ENCODE results near the gene CHST8. TPM values are rescaled to one million over a fixed set of nuclear protein-coding genes. Genes with fewer than 3 reads are reported as not detected.

Gene CHST8
- polyA plus RNA-seq, 4 donors, result 0.14 to 0.39 (median 0.27) TPM

DNA sequence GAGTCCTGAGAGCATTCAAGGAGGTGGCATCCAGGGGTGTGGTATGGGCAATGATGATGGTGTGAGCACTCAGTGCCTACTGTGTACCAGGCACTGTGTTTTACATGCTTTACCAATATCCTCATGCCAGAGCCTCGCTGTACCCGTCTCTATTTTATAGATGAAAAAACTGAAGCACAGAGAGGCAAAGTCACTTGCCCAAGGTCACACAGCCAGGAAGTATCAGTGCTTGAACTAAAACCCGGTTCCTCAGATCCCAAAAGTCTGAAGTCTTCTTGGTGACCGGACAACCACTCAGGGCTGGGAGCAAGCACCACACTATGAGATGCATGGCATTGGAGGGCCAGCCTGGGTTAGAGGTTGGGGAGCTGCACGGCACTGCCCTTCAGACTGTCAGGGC lies 84.1 kb downstream of the CHST8 start:
- no peak for DNase-seq (ENCODE audit: low read depth in 4 of 4, low spot score in 2 of 4)

DNA sequence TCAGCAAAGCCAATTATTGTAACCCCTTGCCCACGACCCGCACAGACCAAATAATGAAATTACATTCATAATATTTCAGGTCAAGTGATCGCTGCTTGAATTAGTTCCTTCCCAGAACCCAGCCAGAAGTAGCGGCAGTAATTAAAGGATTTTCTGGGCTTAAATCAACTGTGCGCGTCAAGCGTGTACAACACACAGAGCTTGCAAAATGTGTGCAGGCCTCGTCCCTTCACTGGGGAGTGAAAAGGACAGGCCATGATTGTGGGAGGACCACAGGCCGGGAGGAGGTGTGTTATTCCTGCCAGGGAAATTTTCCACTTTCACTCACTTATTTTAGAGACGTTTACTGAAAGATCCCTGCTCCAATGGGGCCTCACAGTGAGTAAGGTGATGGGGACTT lies 84.9 kb downstream of the CHST8 start:
- DNase-seq (ENCODE audit: low read depth in 4 of 4, low spot score in 2 of 4), result no peak

DNA sequence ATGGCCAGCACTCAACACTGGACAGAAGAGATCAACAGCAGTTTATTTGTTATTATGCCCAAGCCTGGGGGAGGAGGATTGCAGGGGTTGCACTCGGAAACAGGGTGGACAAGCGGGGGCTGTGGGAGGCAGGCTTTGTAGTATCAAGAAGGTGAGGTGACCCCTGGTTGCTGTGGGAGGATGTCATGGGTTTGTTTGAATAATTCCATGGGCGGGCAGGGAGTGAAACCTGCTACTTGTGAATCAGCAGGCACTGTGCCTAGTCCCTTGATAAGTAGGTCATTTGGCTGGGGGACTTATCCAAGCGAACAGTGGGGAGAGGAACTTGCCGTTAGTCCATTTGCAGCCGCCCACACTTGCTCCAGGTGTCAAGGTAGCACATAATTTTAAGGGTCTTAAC lies 90.5 kb downstream of the CHST8 start:
- DNase-seq (ENCODE audit: low read depth in 4 of 4, low spot score in 2 of 4), result no peak

DNA sequence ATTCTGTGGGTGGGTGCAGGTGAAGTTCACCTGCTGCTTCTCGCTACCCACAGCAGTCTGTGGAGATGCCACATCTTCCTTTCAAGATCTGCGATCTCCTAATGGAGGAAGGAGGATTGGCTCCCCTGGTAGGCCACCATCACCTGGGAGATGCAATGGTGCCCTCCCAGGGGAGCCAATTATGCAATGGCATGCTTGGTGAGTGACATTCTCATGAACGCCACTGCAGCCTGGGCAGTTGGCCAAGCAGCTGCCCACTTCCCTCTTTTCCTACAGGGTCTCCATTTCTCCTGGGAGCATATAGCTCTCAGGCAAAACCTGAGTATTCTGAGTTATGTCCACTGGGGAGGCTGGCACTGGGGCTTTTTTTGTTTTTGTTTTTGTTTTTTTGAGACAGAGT lies 91.4 kb downstream of the CHST8 start:
- DNase-seq (ENCODE audit: low read depth in 4 of 4, low spot score in 2 of 4), result no peak

DNA sequence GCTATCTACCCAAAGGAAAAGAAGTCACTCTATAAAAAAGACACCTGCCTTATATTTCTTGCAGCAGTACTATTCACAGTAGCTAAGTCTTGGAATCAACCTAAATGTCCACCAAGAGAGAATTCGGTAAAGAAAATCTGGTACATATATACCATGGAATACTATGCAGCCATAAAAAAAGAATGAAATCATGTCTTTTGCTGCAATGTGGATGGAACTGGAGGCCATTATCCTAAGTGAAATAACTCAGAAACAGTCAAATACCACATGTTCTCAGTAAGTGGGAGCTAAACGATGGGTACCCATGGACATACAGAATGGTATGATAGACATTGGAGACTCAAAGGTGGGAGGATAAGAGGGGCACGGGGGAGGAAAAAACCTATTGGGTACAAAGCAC lies 92.4 kb downstream of the CHST8 start:
- no peak for DNase-seq (ENCODE audit: low read depth in 4 of 4, low spot score in 2 of 4)

DNA sequence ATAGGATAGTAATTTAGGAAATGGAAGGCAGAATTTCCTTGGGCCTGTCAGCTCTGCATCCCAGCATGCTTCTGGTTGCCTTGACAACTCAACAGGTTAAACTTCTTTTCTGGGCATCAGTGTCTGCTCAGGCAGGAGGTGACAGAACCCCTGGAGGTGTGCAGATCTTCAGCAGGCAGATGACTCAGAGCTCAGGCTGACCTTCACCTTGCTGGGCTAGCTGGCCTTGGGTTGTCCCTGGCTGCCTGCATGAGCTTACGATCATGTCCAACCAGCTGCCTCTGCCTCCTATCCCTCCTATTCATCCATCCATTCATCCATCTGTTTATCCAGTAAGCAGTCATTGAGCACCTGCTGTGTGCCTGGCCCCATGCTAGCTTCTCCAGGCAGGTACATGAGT lies 93.7 kb downstream of the CHST8 start:
- DNase-seq (ENCODE audit: low read depth in 4 of 4, low spot score in 2 of 4), result no peak

DNA sequence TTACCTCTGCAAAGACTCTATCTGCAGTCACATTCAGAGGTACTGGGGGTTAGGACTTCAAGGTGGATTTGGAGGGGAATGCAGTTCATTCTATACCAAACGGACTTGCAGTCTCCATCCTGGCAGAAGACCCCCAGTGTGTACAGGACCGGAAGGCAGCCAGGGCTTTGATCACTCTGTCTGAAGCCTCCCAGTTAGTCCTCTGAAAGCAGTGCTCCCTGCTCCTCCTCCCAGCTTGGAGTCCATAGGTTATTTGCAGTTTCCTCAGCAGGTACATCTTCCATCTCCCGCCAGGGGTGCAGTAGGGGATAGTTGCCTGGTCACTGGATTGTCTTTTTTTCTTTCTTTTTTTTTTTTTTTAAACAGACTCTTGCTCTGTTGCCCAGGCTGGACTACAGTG lies 96.1 kb downstream of the CHST8 start:
- no peak for DNase-seq (ENCODE audit: low read depth in 4 of 4, low spot score in 2 of 4)

DNA sequence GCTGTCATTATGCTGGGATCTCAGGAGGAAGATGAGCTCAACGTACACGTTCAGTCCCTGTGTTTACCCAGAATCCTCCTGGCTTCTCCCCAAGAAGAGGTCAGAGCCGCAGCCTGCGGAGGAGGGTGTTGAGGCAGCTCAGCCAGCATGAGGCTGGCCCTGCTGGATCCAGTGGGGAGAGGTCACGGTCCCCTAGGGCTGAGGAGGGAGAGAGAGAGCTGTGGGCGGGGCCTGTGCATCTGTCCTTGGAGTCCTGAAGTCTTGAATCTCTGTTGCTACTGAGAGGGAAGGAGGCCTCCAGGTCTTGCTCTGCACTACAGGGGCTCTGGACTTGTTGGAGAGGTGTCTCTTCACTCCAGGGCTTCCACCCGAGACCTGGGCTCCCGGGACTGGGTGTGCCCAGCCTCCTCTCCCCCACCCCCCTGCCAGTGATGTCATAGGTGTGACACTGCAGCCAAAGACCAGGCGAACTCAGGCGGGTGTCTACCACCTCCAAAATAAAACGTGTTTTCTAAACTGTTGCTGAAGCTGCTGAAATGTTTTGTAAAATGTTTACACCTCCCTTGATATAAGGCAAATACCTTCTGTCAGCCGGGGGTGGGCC lies 97.0 kb downstream of the CHST8 start:
- DNase-seq (ENCODE audit: low read depth in 4 of 4, low spot score in 2 of 4), result no peak

DNA sequence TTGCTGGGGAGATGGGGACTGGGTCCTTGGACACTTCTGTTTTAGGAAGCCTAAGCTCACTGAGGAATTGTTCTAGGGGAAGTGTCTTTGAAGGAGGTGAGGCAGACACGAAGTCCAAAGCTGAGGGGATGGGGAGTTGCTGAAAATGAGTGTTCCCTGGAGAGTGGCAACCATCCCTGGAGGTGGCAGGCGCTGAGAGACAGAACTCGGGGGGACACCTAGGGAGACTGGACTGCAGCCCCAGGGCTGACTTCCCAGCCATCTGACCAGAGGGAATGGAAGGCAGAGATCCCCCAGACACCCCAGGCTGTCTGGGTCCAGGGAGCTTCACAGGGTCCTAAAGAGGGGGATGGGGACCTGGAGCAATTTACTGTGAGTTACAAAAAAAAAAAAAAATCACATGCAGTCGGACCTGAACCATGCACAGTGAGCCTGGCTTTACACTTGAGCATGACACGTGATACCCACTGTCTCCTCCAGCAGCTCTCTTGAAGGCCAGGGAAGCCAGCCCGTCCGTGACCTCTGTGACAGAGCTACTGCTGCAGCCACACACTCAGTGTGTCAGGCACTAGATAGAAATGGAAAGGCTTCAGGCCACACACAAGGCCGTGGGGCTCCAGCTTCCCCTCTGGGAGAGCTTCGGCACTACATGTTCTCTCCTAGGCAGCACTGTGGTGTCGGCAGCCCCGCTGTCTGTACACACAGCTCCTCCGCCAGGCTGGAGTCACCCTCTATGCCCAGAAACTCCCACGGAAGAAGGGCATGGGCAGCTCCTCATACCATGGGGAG lies 97.8 kb downstream of the CHST8 start:
- DNase-seq (ENCODE audit: low read depth in 4 of 4, low spot score in 2 of 4), result peak in 1 of 4 donors; percentile 5

DNA sequence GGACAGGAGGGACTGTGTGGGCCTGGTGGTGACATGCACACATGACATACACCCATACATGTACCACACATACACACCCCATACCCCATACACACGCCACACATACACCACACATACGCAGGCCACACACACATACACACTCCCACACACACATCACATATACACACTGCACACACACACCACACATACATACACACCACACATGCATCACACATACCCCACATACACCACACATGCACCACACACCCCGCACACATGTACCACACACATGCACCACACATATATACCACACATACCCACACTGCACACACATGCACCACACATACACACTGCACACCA lies 98.4 kb downstream of the CHST8 start:
- DNase-seq (ENCODE audit: low read depth in 4 of 4, low spot score in 2 of 4), result no peak

DNA sequence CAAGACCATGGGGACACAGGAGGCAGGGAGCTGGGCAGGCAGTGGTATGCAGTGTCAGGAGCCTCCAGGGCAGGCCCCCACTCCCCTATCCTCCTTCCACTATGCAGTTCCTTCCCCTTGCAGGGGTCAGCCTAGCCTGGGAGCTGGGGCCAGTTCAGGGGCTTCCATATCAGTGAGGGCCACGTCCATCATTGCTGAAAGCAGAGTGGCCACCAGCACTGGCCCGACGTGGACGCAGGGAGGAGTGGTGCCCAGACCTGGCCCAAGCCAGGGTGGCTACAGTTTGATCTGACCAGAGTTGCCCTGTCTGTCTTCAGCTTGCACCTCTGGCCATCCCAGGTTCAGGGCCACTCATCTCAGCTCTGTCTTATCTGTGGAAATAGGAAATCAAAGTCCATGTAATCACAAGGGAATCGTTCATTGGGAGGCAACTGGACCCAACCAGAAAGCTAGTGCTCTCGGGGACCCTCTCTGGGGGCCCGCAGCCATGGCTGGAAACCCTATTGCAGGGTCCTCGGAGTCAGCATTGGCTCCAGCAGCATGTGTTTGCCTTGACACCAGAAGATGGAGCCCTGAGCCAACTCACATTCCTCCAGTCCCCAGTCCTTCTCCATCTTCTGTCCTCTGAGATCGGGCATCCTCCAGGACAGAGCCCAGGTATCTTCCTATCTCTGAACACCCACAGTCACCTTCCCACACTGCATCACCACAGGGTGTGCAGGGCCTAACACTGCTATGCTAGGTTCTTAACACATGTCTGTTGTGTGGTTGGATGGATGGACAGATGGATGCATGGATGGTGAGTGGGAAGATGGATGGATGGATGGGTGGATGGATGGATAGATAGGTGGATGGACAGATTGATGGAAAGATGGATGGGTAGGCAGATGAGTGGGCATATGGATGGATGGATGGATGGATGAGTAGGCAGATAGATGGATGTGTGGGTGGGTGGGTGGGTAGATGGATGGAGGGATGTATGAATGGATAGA lies 99.2 kb downstream of the CHST8 start:
- no peak for DNase-seq (ENCODE audit: low read depth in 4 of 4, low spot score in 2 of 4)

DNA sequence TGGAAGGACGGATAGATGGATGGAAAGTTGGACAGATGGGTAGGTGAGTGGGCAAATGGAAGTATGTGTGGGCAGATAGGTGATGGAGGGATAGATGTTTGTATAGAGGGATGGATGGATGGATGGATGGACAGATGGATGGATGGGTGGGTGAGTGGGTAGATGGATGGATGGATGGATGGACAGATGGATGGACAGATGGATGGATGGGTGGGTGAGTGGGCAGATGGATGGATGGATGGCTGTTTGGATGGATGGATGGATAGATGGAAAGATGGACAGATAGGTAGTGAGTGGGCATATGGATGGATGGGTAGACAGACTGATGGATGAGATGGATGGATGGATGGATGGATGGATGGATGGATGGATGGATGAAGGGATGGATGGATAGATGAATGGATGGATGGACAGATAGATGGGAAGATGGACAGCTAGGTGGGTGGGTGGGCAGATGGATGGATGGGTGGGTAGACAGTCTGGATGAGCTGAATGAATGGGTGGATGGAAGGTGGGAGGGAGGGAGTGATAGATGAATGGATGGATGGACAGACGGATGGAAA lies 100.1 kb downstream of the CHST8 start:
- no peak for DNase-seq (ENCODE audit: low read depth in 4 of 4, low spot score in 2 of 4)

DNA sequence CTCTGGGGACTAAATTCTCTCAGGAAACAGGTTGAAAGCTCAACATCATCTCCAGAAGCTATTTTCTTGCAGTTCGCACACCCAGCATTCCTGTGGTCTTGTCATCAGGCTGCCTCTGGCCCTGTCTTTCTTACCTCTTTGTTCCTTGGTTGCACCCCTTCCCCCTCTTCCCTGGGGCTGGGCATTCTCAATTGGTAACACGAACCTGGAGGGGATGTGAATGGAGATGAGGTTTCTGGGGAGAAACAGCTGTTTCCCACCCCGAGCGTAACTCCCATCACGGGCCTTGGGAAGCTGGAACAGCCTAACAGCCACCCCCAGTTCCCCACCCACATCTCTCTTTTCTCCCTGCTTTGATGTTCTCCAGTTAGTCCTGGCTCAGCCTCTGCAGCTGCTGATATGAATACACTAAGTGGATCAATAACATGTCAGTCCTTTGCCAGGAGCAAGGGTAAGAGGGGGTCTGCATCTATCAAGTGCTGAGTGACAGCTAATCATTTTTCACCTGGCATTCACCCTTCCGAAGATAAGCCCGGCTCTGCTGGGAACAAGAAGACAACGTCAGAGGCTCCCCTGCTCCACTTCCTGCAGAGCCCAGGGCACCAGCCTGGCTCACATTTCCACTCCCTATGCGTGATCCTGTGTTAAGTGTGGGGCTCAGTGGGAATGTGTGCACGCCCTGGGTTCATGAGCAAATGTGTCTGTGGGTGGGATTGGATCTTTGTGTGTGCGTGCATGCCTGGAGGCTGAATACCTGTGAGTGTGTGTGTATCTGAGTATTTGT lies 100.9 kb downstream of the CHST8 start:
- DNase-seq (ENCODE audit: low read depth in 4 of 4, low spot score in 2 of 4), result no peak

DNA sequence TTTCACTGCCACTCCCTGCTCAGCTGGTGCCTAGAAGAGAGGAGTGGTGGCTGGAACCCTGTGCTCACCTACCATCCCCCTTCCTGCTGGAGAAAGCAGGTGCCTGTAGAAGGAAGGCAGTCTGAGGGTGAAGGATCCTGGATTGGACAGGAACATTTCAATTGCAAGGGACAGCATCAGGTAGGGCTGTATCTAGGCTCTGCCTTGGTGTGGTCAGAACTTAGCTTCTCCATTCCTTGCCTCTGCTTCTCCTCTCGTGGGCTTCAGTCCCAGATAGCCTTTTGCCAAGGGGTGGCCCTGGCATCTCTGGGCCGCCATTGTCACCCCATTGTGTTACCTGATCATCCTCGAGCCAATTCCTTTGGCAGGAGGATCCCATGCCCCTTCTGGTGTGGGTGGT lies 101.8 kb downstream of the CHST8 start:
- no peak for DNase-seq (ENCODE audit: low read depth in 4 of 4, low spot score in 2 of 4)

DNA sequence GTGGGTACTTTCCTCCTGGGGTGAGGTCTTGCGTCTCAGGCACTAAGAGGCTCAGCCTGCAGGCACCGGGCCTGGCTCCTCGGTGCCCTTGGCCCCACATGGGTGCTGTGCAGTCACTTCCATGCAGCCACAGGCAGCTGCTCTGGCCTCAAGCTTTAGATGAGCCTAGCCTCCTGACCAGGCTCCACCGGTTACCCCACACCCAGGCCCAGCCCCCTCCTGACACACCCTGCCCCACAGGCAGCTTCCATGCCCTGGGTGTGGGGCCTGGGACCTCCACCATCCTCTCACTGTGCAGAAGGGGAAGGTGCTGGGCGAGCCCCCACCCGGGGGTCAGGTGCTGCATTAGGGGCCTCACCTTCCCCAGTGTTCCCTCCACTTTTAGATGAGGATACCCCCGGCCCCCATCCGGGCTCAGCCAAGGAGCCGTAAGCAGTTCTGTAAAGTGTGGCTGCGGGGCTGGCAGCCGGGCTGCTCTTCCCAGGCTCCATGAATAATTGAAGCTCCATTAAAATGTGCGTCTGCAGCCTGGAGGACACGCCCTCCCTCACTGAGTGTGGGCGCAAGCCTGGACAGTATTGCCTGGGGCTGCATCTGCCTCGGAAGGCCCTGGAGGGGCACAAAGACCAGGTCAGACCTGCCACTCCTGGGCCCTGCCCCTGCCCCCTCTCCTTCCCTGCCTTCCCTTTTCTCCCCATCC lies 102.4 kb downstream of the CHST8 start:
- no peak for DNase-seq (ENCODE audit: low read depth in 4 of 4, low spot score in 2 of 4)

DNA sequence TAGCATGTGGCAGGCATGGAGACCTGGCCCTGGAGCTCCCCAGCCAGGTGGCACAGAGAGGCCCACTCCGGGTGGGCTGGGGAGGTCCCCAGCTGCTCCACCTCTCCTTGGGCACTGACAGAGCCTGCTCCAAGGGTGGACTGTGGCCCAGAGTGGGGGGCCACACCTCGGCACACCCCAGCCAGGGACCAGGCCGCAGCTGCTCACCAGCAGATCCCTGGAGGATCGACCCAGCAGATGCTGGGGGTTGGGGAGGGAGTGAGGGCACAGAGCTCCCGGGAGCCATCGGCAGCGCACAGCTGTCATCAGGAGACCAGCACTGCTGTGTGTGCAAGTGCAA lies 102.9 kb downstream of the CHST8 start:
- no peak for DNase-seq (ENCODE audit: low read depth in 4 of 4, low spot score in 2 of 4)

DNA sequence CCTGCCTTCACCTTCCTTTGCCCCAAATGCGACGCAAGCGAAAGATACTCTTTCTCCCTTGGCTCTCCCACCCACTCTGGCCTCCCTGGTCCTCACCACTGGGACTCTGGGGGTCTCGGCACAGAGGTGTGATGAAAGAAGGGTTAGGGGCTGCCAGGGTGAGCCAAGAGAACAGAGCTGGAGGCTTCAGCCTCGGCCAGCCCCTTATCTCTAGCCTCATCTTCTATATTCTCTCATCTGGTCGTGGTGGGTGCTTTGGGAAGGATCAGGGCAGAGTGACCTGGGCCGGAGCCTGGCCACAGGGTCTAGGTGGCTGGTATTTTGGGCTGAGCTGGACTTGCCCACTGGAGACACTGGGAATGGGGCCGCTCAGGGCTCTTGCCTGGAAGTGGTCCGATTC lies 103.8 kb downstream of the CHST8 start:
- no peak for DNase-seq (ENCODE audit: low read depth in 4 of 4, low spot score in 2 of 4)

DNA sequence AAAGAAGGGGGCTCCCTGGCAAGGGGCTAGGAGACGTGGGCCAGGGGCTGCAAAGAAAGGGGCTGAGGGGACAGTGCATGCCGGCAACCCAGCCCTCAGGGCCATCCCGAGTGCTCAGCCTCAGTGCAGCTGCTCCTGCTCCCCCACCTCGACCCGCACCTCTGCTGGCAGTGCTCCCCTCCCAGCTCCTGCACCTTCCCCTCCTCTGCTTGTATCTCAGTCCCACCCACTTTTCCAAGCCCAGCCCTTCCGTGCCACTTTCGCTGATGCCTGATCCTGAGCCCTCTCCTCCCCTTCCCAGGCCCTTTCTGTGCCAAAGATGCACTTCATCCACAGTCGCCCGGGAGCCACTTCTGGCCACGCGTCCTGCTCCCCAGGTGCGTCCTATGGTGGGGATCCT lies 105.0 kb downstream of the CHST8 start:
- no peak for DNase-seq (ENCODE audit: low read depth in 4 of 4, low spot score in 2 of 4)

DNA sequence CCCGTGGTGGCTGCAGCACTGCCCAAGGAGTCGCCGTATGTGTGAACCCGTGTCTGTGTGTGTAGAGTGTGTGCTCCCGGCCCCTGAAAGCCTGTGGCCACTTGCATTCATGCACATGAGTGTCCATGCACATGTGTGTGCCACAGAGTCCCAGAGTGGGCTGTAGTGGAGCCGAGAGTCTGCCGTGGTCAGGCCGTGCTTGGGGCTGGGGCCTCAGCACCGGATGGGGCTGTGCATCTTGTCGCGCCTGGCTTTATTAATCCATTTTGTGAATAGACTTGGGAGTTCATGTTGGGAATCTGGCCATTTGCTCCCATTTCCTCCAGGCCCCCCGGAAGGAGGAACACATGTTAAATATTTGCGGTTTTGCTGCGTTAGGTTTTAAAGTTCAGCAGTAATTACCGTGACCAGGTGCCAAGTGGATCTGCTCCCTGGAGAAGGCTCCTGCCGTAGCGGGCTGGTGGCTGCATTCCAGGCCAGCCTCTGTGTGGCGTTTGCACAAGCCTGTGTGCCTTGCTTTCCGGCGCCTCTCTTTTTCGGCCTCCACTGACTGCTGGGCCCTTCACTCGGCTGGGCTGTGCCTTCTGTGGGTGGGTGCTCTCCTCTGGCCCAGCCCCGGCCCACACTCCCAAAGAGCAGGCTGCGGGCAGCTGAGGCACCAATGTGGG lies 105.7 kb downstream of the CHST8 start:
- DNase-seq (ENCODE audit: low read depth in 4 of 4, low spot score in 2 of 4), result no peak

All from left renal cortex interstitium (tissue), 4 donors.